Natural killer cell (primary cell): ENCODE data around the gene CDC45. TPM values are rescaled to one million over a fixed set of nuclear protein-coding genes. Genes with fewer than 3 reads are reported as not detected.

Experiments
- ATAC-seq, 3 donors: fragments of 150-1000 bp in 2 of 3; fragments of 200-7000 bp in 1 of 3; cut with Tn5 transposase; 1 replicate in 1 of 3; 2 replicates in 2 of 3; pipeline ENCODE4 v1.10.0; 2021; ENCODE audit warnings: mild to moderate bottlenecking in 2 of 3, moderate library complexity in 2 of 3
- DNase-seq, 2 donors: peaks; one replicate each; pipeline versions ENCODE4 v3.0.0 to v3.0.0-alpha.2; 2013 to 2021; ENCODE audit warnings: mixed read lengths in 1 of 2
- H3K27ac ChIP-seq: one replicate; pipeline ENCODE4 v1.5.1; 2013; ENCODE audit warnings: mild to moderate bottlenecking, low read length
- H3K27me3 ChIP-seq: one replicate; pipeline ENCODE4 v1.6.1; 2013; ENCODE audit warnings: low read length; ENCODE audit not compliant: control insufficient read depth, insufficient read depth
- H3K36me3 ChIP-seq: one replicate; pipeline ENCODE4 v1.6.1; 2013; ENCODE audit warnings: low read length; ENCODE audit not compliant: control insufficient read depth, insufficient read depth
- H3K4me1 ChIP-seq: one replicate; pipeline ENCODE4 v1.6.1; 2013; ENCODE audit warnings: low read length; ENCODE audit not compliant: control insufficient read depth, insufficient read depth
- H3K4me3 ChIP-seq: one replicate; pipeline ENCODE4 v1.5.1; 2013; ENCODE audit warnings: low read length
- H3K9me3 ChIP-seq: one replicate; pipeline ENCODE4 v1.6.1; 2013; ENCODE audit warnings: low read length; ENCODE audit not compliant: control insufficient read depth, insufficient read depth
- H3K27ac Mint-ChIP-seq, 2 donors: one replicate each; pipeline ENCODE4 v1.8.0; 2022; ENCODE audit warnings: mild to moderate bottlenecking in 2 of 2, mixed read lengths in 2 of 2, moderate library complexity in 1 of 2
- H3K27me3 Mint-ChIP-seq, 2 donors: one replicate each; pipeline ENCODE4 v1.8.0; 2022; ENCODE audit warnings: low read depth in 2 of 2, mixed read lengths in 2 of 2
- H3K36me3 Mint-ChIP-seq: one replicate; pipeline ENCODE4 v1.8.0; 2022; ENCODE audit warnings: mixed read lengths
- H3K4me1 Mint-ChIP-seq, 2 donors: one replicate each; pipeline ENCODE4 v1.8.0; 2022; ENCODE audit warnings: mixed read lengths in 2 of 2
- H3K4me3 Mint-ChIP-seq: one replicate; pipeline ENCODE4 v1.8.0; 2022; ENCODE audit warnings: mild to moderate bottlenecking, moderate library complexity, mixed read lengths
- H3K9me3 Mint-ChIP-seq, 2 donors: one replicate each; pipeline ENCODE4 v1.8.0; 2022; ENCODE audit warnings: mixed read lengths in 2 of 2
- CTCF ChIP-seq: fragments of 200-600 bp; IDR thresholded peaks from one replicate; pipeline ENCODE4 v1.8.0; 2022; ENCODE audit warnings: antibody characterized with exemption
- whole genome bisulfite sequencing: methylation state at CpG from one replicate; pipeline ENCODE4 v1.1.7; 2013; ENCODE audit warnings: missing lambda C conversion rate; ENCODE audit not compliant: insufficient coverage; 5-methylcytosine and 5-hydroxymethylcytosine counted together
- intact Hi-C: fragments of 100-400 bp; cut with micrococcal nuclease; formaldehyde crosslinking; loops from one replicate; pipeline ENCODE4 v1.14.2; 2022
- total RNA-seq, 4 donors: library from RNA; stranded (reverse); fragments of 120-200 nt in 1 of 4; gene quantifications; one replicate each; pipeline versions ENCODE4 v1.2.3 to v1.2.4, GENCODE V29; 2013 to 2022

Gene CDC45
- total RNA-seq, 3 donors from 2014 or later (not counting 1 experiment from before 2014, with no cell fraction given) = 1.6 to 4.8 (median 3.3) TPM

- Histone ChIP-seq H3K27ac (no peak overlapping the region), H3K4me1 (no peaks in the 10 kb centered on the region), H3K9me3 (no peaks in the 10 kb centered on the region), H3K4me3 (no peak overlapping the region), H3K27me3 (no peaks in the 10 kb centered on the region), H3K36me3 (no peaks in the 10 kb centered on the region)
- Mint-ChIP-seq H3K27ac (no peak overlapping the region), H3K4me1 (no peaks in the 10 kb centered on the region), H3K27me3 (peaks cover 0 to 2% of the 10 kb centered on the region in 2 donors), H3K36me3 (no peaks in the 10 kb centered on the region), H3K9me3 (no peaks in the 10 kb centered on the region), H3K4me3 (no peak overlapping the region)
- ATAC-seq (no peak), DNase-seq (no peak)
- intact Hi-C loops = no loop called here
- WGBS = 82% methylated on average over 9 of the region's 9 CpGs
- TF ChIP-seq CTCF = no peak
Measured at GRCh38 chr22:19568337-19569275, 88.9 kb downstream of the CDC45 start.

- peaks cover 0 to 2% of the 10 kb centered on the region in 2 donors for H3K27me3 Mint-ChIP-seq
- no peak for ATAC-seq
- no peaks in the 10 kb centered on the region for H3K36me3 Mint-ChIP-seq
- intact Hi-C loops = no loop called here
- no peak for DNase-seq
- no peaks in the 10 kb centered on the region for H3K9me3 Mint-ChIP-seq
- WGBS = 100% methylated on average over 1 of the region's 1 CpG
- Histone ChIP-seq H3K4me1 (no peaks in the 10 kb centered on the region), H3K9me3 (no peaks in the 10 kb centered on the region), H3K36me3 (no peaks in the 10 kb centered on the region), H3K4me3 (no peak overlapping the region), H3K27ac (no peak overlapping the region), H3K27me3 (no peaks in the 10 kb centered on the region)
- H3K4me3 Mint-ChIP-seq = no peak overlapping the region
- peaks cover 0 to 6% of the 10 kb centered on the region in 2 donors for H3K4me1 Mint-ChIP-seq
- TF ChIP-seq CTCF = no peak
- H3K27ac Mint-ChIP-seq = no peak overlapping the region
Measured at GRCh38 chr22:19569276-19569640, 89.5 kb downstream of the CDC45 start.

GRCh38 chr22:19569976-19570375 lies 90.3 kb downstream of the CDC45 start:
- no peak overlapping the region for H3K27ac Mint-ChIP-seq
- H3K9me3 Mint-ChIP-seq = no peaks in the 10 kb centered on the region
- Histone ChIP-seq H3K9me3 (no peaks in the 10 kb centered on the region), H3K4me3 (no peak overlapping the region), H3K4me1 (no peaks in the 10 kb centered on the region), H3K36me3 (no peaks in the 10 kb centered on the region), H3K27me3 (no peaks in the 10 kb centered on the region), H3K27ac (no peak overlapping the region)
- no peak for TF ChIP-seq CTCF
- intact Hi-C loops = no loop called here
- DNase-seq (no peak), ATAC-seq (no peak)
- H3K36me3 Mint-ChIP-seq = no peaks in the 10 kb centered on the region
- H3K4me1 Mint-ChIP-seq = peaks cover 0 to 6% of the 10 kb centered on the region in 2 donors
- peaks cover 0 to 2% of the 10 kb centered on the region in 2 donors for H3K27me3 Mint-ChIP-seq
- H3K4me3 Mint-ChIP-seq = no peak overlapping the region
- WGBS = 89% methylated on average over 2 of the region's 2 CpGs

Other genes with a start within 250 kb of the CDC45 start
- 1 to 10 TPM in 2 of 3 donors, under 1 TPM in 1; 0.86 to 1.2 (median 1.2) TPM for gene CLTCL1, start 188.2 kb upstream of the CDC45 start, total RNA-seq
- 10 to 100 TPM; 49.6 to 75.9 (median 50.9) TPM for gene HIRA, start 48.2 kb upstream of the CDC45 start, total RNA-seq
- gene MRPL40, start 47.4 kb upstream of the CDC45 start, total RNA-seq = 10 to 100 TPM; 11.6 to 16.7 (median 14.2) TPM
- gene C22orf39, start 32.2 kb upstream of the CDC45 start, total RNA-seq = 10 to 100 TPM; 45.4 to 53.3 (median 50.2) TPM
- gene UFD1, start 727 bp upstream of the CDC45 start, total RNA-seq = 100 to 1,000 TPM in 1 of 3 donors, 10 to 100 TPM in 2; 73.8 to 101 (median 77.8) TPM
- gene CLDN5, start 44.5 kb downstream of the CDC45 start, total RNA-seq = 1 to 10 TPM in 2 of 3 donors, not detected in 1; 1.3 to 1.7 TPM
- gene SEPTIN5, start 234.6 kb downstream of the CDC45 start, total RNA-seq = 1 to 10 TPM in 2 of 3 donors, under 1 TPM in 1; 0.52 to 4.5 (median 1.9) TPM
- 1 to 10 TPM in 2 of 3 donors, under 1 TPM in 1; 0.39 to 7.8 (median 4.2) TPM for gene GP1BB, start 243.6 kb downstream of the CDC45 start, total RNA-seq